GM13977 (cell line): ENCODE measurements around the gene TEX19.
"Not testable (repeated sequence)": the region's sequence is repeated elsewhere in the genome, so short reads cannot be mapped to it uniquely, and the experiment has no call there.

ENCODE experiments used
- DNase-seq: peaks from one replicate; pipeline ENCODE4 v3.0.0; 2012; ENCODE audit warnings: low spot score
- in situ Hi-C: fragments of 300-500 bp; cut with MboI; formaldehyde crosslinking; loops from one replicate; pipeline ENCODE4 v1.12.0; 2022; ENCODE audit warnings: low sequenced_read_pairs, low pct_unique_long_range_greater_than_20kb, mixed read lengths, inconsistent platforms; ENCODE audit not compliant: unreplicated experiment
- TF ChIP-seq, protein P1 (sequence below): IDR thresholded peaks from 2 replicates; pipeline ENCODE4 v1.5.1; 2012; ENCODE audit warnings: mild to moderate bottlenecking, control low read depth; ENCODE audit not compliant: insufficient read depth; ENCODE audit errors: extremely low read depth, missing control alignments

Gene TEX19

GRCh38 chr17:82408288-82408937 lies 49.4 kb downstream of the TEX19 start:
- in situ Hi-C loops = no loop called here
- no peak for DNase-seq
- TF ChIP-seq, protein P1, sequence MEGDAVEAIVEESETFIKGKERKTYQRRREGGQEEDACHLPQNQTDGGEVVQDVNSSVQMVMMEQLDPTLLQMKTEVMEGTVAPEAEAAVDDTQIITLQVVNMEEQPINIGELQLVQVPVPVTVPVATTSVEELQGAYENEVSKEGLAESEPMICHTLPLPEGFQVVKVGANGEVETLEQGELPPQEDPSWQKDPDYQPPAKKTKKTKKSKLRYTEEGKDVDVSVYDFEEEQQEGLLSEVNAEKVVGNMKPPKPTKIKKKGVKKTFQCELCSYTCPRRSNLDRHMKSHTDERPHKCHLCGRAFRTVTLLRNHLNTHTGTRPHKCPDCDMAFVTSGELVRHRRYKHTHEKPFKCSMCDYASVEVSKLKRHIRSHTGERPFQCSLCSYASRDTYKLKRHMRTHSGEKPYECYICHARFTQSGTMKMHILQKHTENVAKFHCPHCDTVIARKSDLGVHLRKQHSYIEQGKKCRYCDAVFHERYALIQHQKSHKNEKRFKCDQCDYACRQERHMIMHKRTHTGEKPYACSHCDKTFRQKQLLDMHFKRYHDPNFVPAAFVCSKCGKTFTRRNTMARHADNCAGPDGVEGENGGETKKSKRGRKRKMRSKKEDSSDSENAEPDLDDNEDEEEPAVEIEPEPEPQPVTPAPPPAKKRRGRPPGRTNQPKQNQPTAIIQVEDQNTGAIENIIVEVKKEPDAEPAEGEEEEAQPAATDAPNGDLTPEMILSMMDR = no peak

DNA sequence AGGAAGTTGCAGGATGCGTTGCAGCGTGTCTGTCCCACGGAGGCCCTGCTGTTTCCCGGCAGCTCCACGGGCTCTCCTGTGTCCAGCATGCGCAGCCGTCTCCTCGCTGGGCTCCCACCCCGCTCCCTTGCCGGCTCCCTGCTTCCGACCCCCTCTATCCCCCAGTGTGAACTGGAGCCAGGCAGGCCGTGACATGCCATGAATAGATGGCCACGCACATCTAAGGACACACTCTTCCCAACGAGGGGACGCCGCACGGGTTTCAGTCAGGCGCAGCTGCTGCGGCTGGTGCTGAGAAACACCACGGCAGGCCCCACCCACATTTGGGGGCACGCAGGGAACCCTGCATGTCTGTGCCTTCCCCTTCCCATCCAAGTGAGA lies 49.9 kb downstream of the TEX19 start:
- TF ChIP-seq, protein P1 = no peak
- DNase-seq = no peak
- in situ Hi-C loops = no loop called here

DNA sequence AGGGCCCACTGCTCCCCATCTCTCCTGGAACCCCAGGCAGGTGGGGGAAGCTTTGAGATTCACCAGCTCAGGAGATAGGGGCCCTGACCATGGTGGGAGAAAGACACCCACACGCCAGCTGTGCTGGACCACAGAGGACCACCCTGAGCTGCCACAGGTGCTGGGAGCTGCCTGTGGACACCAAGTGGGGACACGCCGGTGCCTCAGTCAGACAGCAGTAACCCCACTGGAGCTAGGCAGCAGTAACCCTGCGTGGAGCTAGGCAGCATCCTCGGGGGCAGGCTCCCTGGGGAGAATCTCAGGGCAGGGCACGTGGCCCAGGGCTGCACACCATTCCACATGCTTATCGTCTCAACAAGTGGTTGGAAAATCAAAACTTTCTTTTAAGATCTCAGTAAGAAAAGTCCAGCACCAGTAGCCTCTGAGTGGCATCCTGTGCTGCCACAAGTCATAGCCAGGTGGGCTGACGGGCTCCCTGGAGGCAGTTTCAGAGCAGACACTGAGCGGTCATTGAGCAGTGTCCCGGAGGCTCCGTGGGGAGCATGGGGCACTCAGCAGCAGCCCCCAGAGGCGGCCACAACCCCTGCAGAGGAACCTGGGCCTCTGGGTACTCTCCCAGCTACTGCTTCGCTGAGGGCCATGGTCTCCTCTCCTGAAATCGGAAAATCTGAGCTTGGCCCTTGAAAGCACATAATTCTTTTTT lies 51.1 kb downstream of the TEX19 start:
- in situ Hi-C loops = no loop called here
- TF ChIP-seq, protein P1 = no peak
- no peak for DNase-seq

DNA sequence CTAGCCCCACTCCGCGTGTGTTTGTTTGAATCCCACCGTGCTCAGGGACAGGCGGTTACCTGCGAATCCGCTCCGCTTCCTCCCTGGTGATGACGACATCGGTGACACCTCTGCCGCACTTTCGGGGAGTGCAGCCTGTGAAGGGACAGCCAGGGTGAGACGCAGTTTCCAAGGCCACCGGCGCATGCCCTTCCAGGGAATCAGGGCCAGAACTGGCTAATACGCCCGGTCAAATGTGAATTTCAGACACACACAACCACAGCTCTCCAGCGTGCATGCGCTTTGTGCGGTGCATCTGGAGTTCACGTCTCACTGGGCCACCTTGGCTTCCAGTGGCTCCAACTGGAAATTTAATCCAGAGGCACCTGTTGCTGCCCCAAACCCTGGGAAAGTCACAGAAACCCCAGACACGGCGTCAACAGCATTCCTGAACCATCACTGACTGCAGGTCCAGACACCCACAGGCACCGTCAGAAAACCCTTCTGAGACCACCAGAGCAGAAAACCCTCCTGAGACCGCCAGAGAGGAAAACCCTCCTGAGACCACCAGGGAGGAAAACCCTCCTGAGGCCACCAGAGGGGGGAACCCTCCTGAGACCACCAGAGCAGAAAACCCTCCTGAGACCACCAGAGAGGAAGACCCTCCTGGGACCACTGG lies 52.5 kb downstream of the TEX19 start:
- no peak for DNase-seq
- TF ChIP-seq, protein P1 = no peak
- in situ Hi-C loops = no loop called here

- in situ Hi-C loops, DNase-seq: not testable (repeated sequence)
Observed at GRCh38 chr17:82412081-82412480, 53.0 kb downstream of the TEX19 start.

DNA sequence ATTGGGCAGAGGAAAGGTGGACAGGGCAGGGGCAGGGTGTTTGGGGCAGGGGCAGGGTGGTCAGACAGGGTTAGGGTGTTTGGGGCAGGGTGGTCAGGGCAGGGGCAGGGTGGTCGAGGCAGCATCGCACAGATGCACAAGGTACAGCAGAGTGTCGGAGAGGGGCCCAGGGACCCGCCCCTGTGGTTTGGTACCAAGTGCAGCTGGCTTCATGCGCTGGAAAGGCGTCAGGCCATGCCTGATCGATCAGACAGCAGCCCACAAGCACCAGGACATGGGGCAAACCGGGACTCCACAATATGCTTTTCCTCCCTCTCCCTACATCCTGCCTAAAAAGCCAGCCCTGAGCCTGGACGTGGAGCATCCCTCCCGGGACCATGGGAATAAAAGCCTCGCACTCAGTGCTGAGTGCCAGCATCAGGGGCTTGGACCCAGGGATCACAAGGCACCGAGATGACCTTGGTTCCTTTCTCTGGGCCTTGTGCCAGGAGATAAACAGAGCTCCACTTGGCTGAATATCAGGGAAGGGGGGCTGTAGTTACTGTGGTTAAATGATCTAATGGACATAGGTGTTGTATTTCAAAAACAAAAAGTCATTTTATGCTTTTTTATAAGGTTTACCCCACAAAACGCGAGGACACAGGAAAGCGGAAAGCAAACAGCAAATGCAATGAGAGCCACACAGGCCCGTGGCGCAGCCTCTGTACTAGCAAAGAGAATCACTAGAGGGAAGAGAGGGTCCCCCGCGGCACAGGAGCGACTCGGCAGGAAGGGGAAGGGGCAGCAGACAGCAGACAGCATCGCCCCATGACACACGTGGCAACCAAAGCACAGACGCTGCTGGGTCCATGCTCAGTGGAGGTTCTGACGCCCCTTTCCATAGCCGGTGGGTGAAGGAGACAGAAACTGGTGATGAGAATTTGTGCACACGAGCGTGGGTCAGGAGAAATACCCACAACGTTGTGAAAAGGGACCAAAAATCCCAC lies 53.8 kb downstream of the TEX19 start:
- no peak for DNase-seq
- TF ChIP-seq, protein P1 = no peak
- in situ Hi-C loops = no loop called here
